DOHH2 (cell line): ENCODE measurements around the gene TSSK6.

Experiments
- CTCF ChIP-seq: fragments of 200-600 bp; sonication (generic); IDR thresholded peaks from one replicate; pipeline ENCODE4 v1.5.1; 2014; ENCODE audit warnings: antibody characterized with exemption, mild to moderate bottlenecking, low read depth, low read length; ENCODE audit not compliant: poor library complexity, severe bottlenecking
- EZH2phosphoT487 ChIP-seq: fragments of 200-600 bp; sonication (generic); IDR thresholded peaks from 2 replicates; pipeline ENCODE4 v1.6.1; 2017; ENCODE audit warnings: borderline replicate concordance, mild to moderate bottlenecking, antibody characterized with exemption, low read length, moderate library complexity, mixed read lengths

- TF ChIP-seq CTCF, result no peak
- TF ChIP-seq EZH2phosphoT487, result no peak
Measured at GRCh38 chr19:19547674-19548336, 32.5 kb upstream of the TSSK6 start.
